ENCODE measurements around the gene RHEX.
"Not testable (repeated sequence)": the region's sequence is repeated elsewhere in the genome, so short reads cannot be mapped to it uniquely, and the experiment has no call there.

RHEX gene, protein sequence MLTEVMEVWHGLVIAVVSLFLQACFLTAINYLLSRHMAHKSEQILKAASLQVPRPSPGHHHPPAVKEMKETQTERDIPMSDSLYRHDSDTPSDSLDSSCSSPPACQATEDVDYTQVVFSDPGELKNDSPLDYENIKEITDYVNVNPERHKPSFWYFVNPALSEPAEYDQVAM

GRCh38 chr1:206052919-206053610 lies at the start of gene RHEX:
RHEX (plus strand) TSS chr1:206053173; CDS start chr1:206097829, 44,656 bp downstream.
- DNase-seq (ENCODE audit: low spot score) = not testable (repeated sequence)

DNA sequence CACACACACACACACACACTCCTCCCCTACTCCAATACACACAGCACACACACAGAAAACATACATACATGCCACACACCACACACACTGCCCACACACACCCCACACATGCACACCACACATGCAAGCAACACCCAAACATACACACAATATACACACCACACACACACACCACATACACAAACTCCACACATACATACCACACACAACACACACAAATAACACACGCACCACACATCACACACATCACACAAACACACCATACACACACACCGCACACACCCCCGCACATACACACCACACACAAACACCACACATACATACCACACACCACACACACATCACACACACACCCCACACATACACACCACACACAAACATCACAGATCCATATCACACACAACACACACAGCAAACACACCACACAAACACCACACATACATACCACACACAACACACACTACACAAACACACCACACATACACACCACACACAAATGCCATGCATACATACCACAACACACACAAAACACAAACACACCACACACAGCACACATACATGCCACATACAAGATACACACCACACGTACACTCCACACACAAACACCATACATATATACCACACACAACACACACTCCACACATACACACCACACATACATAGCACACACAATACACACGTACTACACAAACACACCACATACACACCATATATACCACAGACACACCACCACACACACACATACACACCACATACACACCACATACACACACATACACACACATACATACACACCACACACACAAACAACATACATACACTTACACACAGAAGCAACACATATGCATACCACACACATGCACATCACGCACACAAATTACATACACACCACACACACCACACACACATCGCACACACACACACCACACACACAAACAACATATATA lies 48.8 kb upstream of the RHEX start:
- DNase-seq (ENCODE audit: low spot score) = no peak

DNA sequence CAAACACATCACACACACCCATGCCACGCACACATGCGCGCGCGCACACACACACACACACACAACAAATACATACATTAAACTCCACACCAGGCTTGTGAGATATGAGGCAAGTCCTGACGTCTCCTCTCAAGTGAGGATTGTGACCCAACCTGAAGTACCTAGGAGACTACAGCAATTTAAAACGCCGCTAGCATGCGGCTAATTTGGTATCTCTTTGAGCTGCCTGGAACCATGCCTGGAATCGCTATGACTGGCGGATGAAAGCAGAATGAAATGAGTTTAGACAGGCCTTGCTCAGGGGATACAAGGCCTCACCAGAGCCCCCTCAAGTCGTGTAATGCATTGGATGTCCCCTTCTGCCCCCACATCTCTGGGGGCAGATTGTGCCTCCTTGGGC lies 48.1 kb upstream of the RHEX start:
- no peak for DNase-seq (ENCODE audit: low spot score)

DNA sequence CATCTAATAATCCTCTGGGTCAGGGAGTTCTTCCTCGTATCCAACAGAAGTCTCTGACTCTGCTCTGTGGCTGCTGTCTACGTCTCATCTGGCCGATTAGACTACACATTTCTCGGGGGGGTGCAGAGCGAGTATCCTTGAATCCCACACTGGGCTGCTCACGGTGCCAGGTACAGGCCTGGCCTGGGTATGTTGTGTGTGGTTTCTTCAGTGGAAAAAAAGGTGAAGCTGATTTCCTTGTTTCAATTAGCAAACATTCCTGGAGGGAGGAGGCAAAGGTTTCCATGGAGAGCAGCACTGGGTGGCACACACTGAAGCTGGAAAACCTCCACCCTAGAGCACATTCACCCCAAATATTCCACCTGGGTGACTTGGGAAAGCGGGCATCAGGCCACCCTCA lies 47.7 kb upstream of the RHEX start:
- DNase-seq (ENCODE audit: low spot score) = no peak

GRCh38 chr1:206005778-206006180 lies 47.2 kb upstream of the RHEX start:
- no peak for DNase-seq (ENCODE audit: low spot score)

DNA sequence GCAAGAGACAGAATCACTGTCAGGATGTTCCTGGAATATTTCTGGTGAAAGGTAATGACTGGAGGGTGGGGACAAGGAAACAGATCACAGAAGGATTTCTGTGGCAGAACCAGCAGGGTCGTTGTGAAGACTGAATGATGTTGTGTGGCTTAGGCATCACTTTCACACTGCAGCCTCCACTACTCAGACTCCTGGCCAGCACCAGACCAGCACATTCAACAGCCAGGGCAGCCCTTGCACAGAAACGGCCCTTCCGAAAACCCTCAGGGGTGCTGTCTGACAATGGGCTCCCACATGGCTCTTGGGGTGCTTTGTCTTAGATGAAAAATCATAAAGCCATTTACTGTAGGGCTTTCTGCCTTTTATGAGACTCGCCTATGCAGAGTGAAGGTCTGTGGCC lies 46.0 kb upstream of the RHEX start:
- DNase-seq (ENCODE audit: low spot score) = no peak

DNA sequence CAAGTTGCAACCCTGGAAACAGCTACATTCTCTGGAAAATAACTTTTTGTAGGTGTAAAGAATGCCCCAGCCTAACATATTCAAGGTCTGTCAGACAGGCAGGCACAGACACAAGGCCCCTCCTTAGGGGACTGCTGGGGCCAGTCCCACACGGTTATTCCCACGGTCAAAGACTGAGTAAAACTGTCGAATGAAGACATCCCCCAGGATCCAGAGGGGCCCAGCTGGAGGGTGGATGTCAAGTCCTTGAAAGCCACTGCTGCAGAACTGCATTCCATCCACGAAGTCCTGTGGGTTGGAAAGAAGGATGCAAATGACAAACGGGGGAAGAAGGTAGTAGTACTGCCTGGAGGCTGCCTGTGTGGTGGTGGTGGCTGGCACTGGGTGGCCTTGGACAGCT lies 42.9 kb upstream of the RHEX start:
- DNase-seq (ENCODE audit: low spot score) = no peak

GRCh38 chr1:206011057-206011456 lies 41.9 kb upstream of the RHEX start:
- no peak for DNase-seq (ENCODE audit: low spot score)

DNA sequence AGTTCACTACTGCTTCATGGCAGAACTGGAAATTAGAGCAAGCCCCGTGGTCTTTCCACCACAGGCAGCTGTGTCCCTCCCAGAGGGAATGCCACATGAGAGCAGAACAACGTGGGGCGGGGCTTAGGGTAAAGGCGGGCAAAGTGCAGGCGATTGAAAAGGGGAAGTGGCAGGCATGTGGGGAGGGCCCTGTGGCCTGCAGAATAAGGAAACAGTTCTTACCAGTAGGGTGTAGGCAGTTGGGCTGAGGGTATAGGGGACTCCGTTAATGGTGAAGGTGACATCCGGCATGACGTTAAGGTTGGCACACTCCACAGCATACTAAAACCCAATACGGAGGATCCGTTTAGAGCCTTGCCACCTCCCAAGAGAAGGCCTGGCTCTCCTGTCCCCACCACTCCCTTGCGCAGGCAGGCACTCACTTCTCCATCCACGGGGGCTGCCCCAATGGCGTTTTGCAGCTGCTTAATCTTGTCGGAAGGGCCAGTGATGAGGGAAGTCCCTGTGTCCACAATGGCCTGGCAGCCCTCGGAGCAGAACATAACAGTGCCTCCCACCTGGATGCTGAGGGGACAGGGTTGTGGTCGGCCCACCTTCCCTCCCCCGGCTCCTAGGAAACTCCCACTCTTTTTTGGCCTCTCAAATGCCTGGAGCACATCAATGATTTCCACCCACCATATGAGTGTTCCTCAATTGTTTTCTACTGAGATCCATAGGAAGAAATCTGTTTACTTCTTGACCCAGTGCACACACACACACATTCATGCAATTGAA lies 40.7 kb upstream of the RHEX start:
- DNase-seq (ENCODE audit: low spot score) = peak; percentile 42

DNA sequence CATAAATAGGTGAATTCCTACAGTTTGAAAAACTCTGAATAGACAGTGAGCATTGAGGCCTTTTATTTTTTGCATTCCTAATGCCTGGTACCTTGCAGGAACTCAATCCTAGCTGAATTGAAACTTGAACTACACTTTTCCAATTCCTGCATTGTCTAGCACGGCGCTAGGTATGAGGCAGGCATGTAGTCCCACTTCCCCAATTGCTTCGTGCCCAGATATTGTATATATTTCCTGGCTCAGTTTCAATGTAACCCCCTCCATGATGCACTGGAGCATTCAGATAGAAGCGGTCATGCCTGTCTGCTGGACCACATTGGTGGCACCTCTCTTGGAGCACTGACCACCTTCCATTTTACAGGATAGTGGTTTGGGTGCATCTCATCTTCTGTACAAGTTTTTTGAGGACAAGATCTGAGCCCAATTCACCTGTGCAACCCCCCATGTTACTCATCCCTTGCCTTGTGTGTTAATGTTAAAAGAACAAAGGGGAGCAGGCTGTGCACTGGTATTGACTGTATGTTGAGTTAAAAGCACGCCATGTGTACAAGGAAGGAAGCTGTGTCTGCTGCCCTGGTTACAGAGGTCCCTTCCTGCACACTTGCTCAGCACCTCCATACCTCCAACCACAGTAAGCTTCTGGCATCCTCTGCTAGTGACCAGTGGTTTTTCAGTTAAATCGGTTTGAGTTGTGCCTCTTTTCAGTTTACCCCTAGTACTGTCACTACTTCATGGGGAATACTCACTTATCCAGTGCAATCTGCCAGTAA lies 39.8 kb upstream of the RHEX start:
- DNase-seq (ENCODE audit: low spot score) = no peak

- DNase-seq (ENCODE audit: low spot score) = no peak
Measured at GRCh38 chr1:206014601-206015000, 38.4 kb upstream of the RHEX start.

DNA sequence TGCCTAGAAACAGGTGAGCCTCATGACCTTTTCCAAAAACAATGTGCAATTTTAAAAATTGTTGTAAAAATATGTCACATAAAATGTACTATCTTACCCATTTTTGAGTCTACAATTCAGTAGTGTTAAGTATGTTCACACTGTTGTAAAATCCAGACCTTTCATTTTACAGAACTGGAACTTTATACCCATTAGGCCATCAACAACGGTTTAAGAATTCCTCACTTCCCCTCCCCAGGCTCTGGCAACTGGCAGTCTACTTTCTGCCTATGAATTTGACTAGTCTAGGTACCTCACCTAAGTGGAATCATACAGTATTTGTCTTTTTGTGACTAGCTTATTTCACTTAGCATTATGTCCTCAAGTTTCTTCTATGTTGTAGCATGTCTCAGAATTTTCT lies 37.9 kb upstream of the RHEX start:
- DNase-seq (ENCODE audit: low spot score) = no peak

DNA sequence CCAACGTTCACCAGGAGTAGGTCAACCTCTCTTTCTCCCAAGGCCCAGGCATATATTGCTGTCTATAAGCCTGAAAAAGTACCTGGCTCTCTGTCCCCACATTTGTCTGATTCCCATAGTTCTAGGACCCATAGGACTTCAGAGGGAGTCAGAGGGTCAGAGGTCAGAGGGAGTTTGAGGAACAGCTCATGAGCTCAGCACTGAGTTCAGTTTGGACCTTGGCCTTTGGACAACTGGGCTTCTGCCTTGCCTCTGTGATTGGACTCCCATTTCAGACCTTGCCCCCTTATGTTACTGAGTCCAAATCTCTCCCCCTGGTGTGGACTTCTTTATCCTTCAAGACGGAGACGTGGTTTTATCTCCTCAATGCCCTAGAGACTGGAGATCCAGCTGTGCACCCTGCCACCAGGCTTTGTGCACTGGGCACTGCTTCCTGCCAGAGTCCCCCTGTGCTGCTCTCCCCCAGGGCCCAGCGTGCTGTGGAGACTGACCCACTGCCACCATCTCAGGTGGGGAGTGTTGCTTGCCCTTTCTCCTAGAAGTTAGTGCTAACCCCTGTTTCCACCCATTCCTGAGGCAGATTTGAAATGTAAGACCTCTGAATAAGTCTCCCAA lies 32.5 kb upstream of the RHEX start:
- DNase-seq (ENCODE audit: low spot score) = no peak

DNA sequence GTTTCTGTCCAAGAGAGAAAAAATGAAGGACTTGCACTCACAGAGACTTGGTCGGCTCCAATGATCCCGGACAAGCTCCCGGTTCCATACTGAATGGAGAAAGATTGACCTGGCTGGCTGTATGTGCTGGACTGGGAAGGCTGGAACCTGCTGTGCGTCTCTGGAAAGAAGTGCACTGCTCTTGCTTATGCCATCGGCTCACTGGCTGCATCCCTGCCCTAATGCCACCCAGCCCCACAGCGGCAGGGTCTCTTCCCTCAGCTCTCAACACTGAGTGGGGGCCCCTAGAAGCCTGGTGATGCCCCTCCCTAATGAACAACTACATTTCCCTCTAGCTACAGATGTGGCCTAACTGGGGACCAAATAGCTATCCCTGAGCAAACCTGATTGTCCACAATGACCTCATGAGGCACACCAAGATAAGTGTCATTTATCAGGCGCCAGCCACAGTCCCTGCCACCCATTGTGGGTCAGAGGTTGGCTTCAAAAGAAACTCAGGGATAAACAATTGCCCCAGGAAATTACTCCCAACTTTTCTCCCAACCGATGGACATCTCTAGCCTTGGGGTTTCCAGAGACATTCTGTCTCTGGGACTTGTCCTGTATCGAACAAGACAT lies 31.9 kb upstream of the RHEX start:
- DNase-seq (ENCODE audit: low spot score) = no peak

- no peak for DNase-seq (ENCODE audit: low spot score)
Measured at GRCh38 chr1:206021626-206022365, 31.2 kb upstream of the RHEX start.

- no peak for DNase-seq (ENCODE audit: low spot score)
Measured at GRCh38 chr1:206022766-206023165, 30.2 kb upstream of the RHEX start.

- no peak for DNase-seq (ENCODE audit: low spot score)
Measured at GRCh38 chr1:206023695-206024094, 29.3 kb upstream of the RHEX start, which contains the start of gene CTSE. CTSE (minus strand) TSS chr1:206023895; CDS start chr1:206023791, 104 bp downstream.

- no peak for DNase-seq (ENCODE audit: low spot score)
Measured at GRCh38 chr1:206025283-206025820, 27.6 kb upstream of the RHEX start.

DNA sequence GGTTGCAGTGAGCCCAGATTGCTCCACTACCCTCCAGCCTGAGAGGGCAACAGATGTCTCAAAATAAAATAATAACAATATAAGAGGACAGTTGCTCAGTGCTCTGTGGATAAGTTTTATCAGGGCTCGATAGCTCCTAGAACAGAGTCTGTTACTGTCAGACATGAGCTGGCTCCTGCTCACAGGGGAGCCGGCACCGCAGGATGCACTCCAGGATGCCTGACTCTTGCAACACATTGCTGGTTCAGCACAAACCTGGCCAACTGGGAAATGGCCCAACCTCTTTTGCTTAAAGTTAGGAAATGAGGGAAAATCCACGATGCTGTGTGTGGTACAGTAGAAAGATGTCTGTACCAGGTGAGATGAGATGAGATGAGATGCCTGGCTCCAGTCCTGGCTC lies 23.5 kb upstream of the RHEX start:
- no peak for DNase-seq (ENCODE audit: low spot score)

Measured in putamen (tissue), 1 donor.